K562 (cell line): ENCODE measurements around the gene C1orf198. TPM values are rescaled to one million over a fixed set of nuclear protein-coding genes. Genes with fewer than 3 reads are reported as not detected.
A peak's percentile ranks its signal among the peaks of the same experiment; 100 is the strongest.

Experiments used
- ATF1 ChIP-seq, 2 experiments: fragments of 450-650 bp in 1 of 2; IDR thresholded peaks; 2 replicates each; pipeline ENCODE4 v1.6.1; 2016; ENCODE audit warnings: missing compliant biosample characterization in 1 of 2, missing genetic modification characterization in 1 of 2
- BCOR ChIP-seq: fragments of 450-650 bp; IDR thresholded peaks from 2 replicates; pipeline ENCODE4 v1.6.1; 2016
- BDP1 ChIP-seq: IDR thresholded peaks from 3 replicates; pipeline ENCODE4 v1.6.1; 2011; ENCODE audit not compliant: insufficient read length, insufficient read depth
- C11orf30 ChIP-seq: fragments of 450-650 bp; IDR thresholded peaks from 2 replicates; pipeline ENCODE4 v1.6.1; 2016; ENCODE audit warnings: low read depth, mild to moderate bottlenecking
- CXXC5 ChIP-seq: fragments of 250-450 bp; sonication (Bioruptor Pico); IDR thresholded peaks from 2 replicates; pipeline ENCODE4 v1.8.0; 2022; ENCODE audit warnings: inconsistent platforms, mild to moderate bottlenecking, moderate library complexity
- EP300 ChIP-seq: IDR thresholded peaks from 2 replicates; pipeline ENCODE4 v1.6.1; 2012; ENCODE audit warnings: low read length, improper control_type of control experiment
- NR2C2 ChIP-seq, 2 experiments: fragments of 200-800 bp in 1 of 2; sonication (Bioruptor generic) in 1 of 2; sonication (generic) in 1 of 2; formaldehyde crosslinking in 1 of 2; IDR thresholded peaks; 2 replicates each; pipeline versions ENCODE4 v1.6.1 to v1.8.0; 2016 to 2022; ENCODE audit warnings: mild to moderate bottlenecking in 1 of 2, missing compliant biosample characterization in 1 of 2, missing genetic modification characterization in 1 of 2, missing genetic modification reagents in 1 of 2
- PHF8 ChIP-seq: fragments of 200-600 bp; sonication (generic); IDR thresholded peaks from 2 replicates; pipeline ENCODE4 v1.6.1; 2012; ENCODE audit warnings: mixed run types, mild to moderate bottlenecking, inconsistent platforms, low read length, moderate library complexity, borderline replicate concordance
- RFX7 ChIP-seq: fragments of 250-450 bp; sonication (Bioruptor Pico); IDR thresholded peaks from 2 replicates; pipeline ENCODE4 v1.5.1; 2021; ENCODE audit warnings: mild to moderate bottlenecking
- RHOXF2B ChIP-seq: fragments of 250-450 bp; sonication (Bioruptor Pico); conservative IDR thresholded peaks from 2 replicates; pipeline ENCODE4 v1.5.1; 2021
- SOX6 ChIP-seq: fragments of 450-650 bp; IDR thresholded peaks from 2 replicates; pipeline ENCODE4 v1.6.1; 2014; ENCODE audit warnings: mild to moderate bottlenecking
- SRSF7 ChIP-seq: fragments of 200-400 bp; formaldehyde crosslinking; optimal IDR thresholded peaks from 2 replicates; pipeline ENCODE3; 2017; ENCODE audit warnings: mild to moderate bottlenecking, low read depth, low read length
- TCFL5 ChIP-seq: fragments of 250-450 bp; sonication (Bioruptor Pico); conservative IDR thresholded peaks from 2 replicates; pipeline ENCODE4 v1.6.1; 2021; ENCODE audit warnings: mild to moderate bottlenecking, moderate library complexity, matching md5 sums
- XRCC3 ChIP-seq: fragments of 450-650 bp; IDR thresholded peaks from 2 replicates; pipeline ENCODE4 v1.6.1; 2017; ENCODE audit warnings: mild to moderate bottlenecking, moderate library complexity
- ZNF12 ChIP-seq: sonication (generic); formaldehyde crosslinking; IDR thresholded peaks from 2 replicates; pipeline ENCODE4 v1.4.0; 2020; ENCODE audit warnings: mild to moderate bottlenecking, missing genetic modification reagents
- ZNF3 ChIP-seq: fragments of 250-450 bp; sonication (Bioruptor Pico); IDR thresholded peaks from 2 replicates; pipeline ENCODE4 v1.5.0; 2021; ENCODE audit warnings: mild to moderate bottlenecking, moderate library complexity
- ZNF408 ChIP-seq: fragments of 250-450 bp; sonication (Bioruptor Pico); IDR thresholded peaks from 2 replicates; pipeline ENCODE4 v1.4.0; 2020; ENCODE audit warnings: low read depth, mild to moderate bottlenecking, moderate library complexity
- ZNF586 ChIP-seq: fragments of 450-650 bp; formaldehyde crosslinking; conservative IDR thresholded peaks from 2 replicates; pipeline ENCODE4 v1.4.0; 2020; ENCODE audit warnings: mild to moderate bottlenecking, moderate library complexity
- ZNF589 ChIP-seq: fragments of 200-800 bp; sonication (Bioruptor generic); IDR thresholded peaks from 2 replicates; pipeline ENCODE4 v1.6.1; 2016; ENCODE audit warnings: low read depth, missing genetic modification characterization, missing compliant biosample characterization
- ZNF696 ChIP-seq: fragments of 250-450 bp; sonication (Bioruptor Pico); conservative IDR thresholded peaks from 2 replicates; pipeline ENCODE4 v1.4.0; 2020; ENCODE audit warnings: mild to moderate bottlenecking, moderate library complexity
- polyA plus RNA-seq, 8 experiments: library from polyadenylated mRNA; depleted of rRNA in 4 of 8; stranded (reverse) in 5 of 8; unstranded in 3 of 8; fragments of >200 nt; fragmentation: Nextera tagmentation in 2 of 8; fragmentation: Illumina TruSeq in 1 of 8; extraction: Ambion mirVana in 2 of 8; extraction: Trizol in 1 of 8; gene quantifications; 2 replicates each; pipeline versions ENCODE4 v1.2.1 to v1.2.3, GENCODE V29; 2011 to 2014; ENCODE audit warnings: inconsistent platforms in 1 of 8, missing spikeins in 1 of 8
- total RNA-seq, 7 experiments: library from RNA; depleted of rRNA in 6 of 7; stranded (reverse); fragments of >200 nt in 6 of 7; fragmentation: Illumina TruSeq in 2 of 7; extraction: Trizol in 2 of 7; gene quantifications; 2 replicates each; pipeline versions ENCODE4 v1.2.1 to v1.2.3, GENCODE V29; 2011 to 2021; ENCODE audit warnings: low replicate concordance in 1 of 7
- TF ChIP-seq, protein P1 (sequence below): sonication (generic); formaldehyde crosslinking; IDR thresholded peaks from 2 replicates; pipeline ENCODE4 v1.9.0; 2022; ENCODE audit warnings: mild to moderate bottlenecking, missing genetic modification reagents
- TF ChIP-seq, protein P2 (sequence below): fragments of 250-450 bp; sonication (Bioruptor Pico); IDR thresholded peaks from 2 replicates; pipeline ENCODE4 v1.4.0; 2020
- TF ChIP-seq, protein P3 (sequence below): IDR thresholded peaks from 2 replicates; pipeline ENCODE4 v1.6.1; 2012; ENCODE audit warnings: low read depth, low read length, improper control_type of control experiment, borderline replicate concordance
- TF ChIP-seq, protein P4 (sequence below): sonication (generic); formaldehyde crosslinking; IDR thresholded peaks from 2 replicates; pipeline ENCODE4 v1.8.1; 2023; ENCODE audit warnings: mild to moderate bottlenecking, missing genetic modification reagents

C1orf198 gene
- total and polyA plus RNA-seq, 9 of the 15 experiments (the other 6 are each of a cell fraction or from before 2014, with no cell fraction given) = 2.0 to 15.1 (median 10.4) TPM

DNA sequence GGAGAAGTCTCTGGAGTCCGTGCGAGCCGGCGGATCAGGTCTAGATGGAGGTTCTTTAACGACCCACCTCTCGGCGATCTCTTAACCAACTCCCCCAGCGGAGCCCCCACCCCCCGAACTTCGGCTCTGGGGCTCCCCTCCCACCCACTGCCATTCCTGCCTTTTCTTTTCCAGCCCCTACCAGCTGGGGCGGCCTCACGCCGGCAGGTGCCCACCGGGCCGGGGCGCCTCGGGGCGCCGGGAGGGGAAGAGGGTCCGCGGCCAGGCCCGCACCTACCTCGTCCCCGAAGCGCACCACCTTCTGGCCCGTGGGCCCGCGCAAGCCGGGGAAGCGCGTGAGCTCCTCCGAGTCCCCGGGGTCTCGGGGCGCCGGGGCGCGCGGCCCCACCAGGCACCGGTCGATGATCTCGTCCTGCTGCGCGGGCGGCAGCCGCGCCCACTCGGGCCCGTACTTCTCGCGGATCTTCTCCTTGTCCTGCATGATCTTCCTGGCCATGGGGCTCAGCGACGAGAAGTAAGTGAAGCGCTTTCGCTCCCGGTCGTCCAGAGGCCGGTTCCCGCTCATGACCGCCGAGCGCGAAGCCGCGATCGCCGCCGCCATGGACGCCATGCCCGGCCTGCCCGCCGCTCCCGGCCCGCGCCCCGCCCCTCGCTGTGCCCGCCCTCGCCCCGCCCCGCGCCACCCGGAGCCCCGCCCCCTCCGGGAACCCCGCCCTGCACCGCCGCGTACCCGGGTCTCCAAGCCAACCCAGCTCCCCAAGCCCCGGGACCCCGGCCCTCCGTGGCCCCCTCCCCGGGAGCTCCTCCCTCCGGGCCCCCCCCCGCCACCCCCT is at the start of gene C1orf198 (continued):
- TF ChIP-seq XRCC3 (no peak), ZNF3 (CRISPR knock-in tag) (no peak), SRSF7 (no peak), ATF1 (CRISPR knock-in tag; IDR thresholded peaks at IDR 0.05) (no peak), ATF1 (tag; IDR thresholded peaks at IDR 0.05) (no peak), ZNF408 (no peak), BCOR (no peak), C11orf30 (no peak), ZNF696 (CRISPR knock-in tag) (no peak), PHF8 (peak; percentile 81), SOX6 (no peak), TCFL5 (CRISPR knock-in tag) (no peak), EP300 (no peak), BDP1 (no peak), RFX7 (CRISPR knock-in tag) (no peak), NR2C2 (CRISPR knock-in tag; IDR thresholded peaks at IDR 0.05) (no peak), NR2C2 (tag; IDR thresholded peaks at IDR 0.05) (no peak), RHOXF2B (CRISPR knock-in tag) (no peak), ZNF589 (CRISPR knock-in tag) (no peak), ZNF586 (CRISPR knock-in tag) (no peak), CXXC5 (CRISPR knock-in tag) (peak; percentile 75), ZNF12 (no peak)
- TF ChIP-seq, protein P1, sequence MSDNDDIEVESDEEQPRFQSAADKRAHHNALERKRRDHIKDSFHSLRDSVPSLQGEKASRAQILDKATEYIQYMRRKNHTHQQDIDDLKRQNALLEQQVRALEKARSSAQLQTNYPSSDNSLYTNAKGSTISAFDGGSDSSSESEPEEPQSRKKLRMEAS (CRISPR knock-in tag) = no peak; the same call in 1 of the 2 replicates
- TF ChIP-seq, protein P2, sequence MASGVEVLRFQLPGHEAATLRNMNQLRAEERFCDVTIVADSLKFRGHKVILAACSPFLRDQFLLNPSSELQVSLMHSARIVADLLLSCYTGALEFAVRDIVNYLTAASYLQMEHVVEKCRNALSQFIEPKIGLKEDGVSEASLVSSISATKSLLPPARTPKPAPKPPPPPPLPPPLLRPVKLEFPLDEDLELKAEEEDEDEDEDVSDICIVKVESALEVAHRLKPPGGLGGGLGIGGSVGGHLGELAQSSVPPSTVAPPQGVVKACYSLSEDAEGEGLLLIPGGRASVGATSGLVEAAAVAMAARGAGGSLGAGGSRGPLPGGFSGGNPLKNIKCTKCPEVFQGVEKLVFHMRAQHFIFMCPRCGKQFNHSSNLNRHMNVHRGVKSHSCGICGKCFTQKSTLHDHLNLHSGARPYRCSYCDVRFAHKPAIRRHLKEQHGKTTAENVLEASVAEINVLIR (CRISPR knock-in tag) = no peak
- TF ChIP-seq, protein P3, sequence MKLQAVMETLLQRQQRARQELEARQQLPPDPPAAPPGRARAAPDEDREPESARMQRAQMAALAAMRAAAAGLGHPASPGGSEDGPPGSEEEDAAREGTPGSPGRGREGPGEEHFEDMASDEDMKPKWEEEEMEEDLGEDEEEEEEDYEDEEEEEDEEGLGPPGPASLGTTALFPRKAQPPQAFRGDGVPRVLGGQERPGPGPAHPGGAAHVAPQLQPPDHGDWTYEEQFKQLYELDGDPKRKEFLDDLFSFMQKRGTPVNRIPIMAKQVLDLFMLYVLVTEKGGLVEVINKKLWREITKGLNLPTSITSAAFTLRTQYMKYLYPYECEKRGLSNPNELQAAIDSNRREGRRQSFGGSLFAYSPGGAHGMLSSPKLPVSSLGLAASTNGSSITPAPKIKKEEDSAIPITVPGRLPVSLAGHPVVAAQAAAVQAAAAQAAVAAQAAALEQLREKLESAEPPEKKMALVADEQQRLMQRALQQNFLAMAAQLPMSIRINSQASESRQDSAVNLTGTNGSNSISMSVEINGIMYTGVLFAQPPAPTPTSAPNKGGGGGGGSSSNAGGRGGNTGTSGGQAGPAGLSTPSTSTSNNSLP = no peak
- TF ChIP-seq, protein P4, sequence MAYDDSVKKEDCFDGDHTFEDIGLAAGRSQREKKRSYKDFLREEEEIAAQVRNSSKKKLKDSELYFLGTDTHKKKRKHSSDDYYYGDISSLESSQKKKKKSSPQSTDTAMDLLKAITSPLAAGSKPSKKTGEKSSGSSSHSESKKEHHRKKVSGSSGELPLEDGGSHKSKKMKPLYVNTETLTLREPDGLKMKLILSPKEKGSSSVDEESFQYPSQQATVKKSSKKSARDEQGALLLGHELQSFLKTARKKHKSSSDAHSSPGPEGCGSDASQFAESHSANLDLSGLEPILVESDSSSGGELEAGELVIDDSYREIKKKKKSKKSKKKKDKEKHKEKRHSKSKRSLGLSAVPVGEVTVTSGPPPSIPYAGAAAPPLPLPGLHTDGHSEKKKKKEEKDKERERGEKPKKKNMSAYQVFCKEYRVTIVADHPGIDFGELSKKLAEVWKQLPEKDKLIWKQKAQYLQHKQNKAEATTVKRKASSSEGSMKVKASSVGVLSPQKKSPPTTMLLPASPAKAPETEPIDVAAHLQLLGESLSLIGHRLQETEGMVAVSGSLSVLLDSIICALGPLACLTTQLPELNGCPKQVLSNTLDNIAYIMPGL = 0 out of 2 replicates have a peak, but pooled peaks have one; percentile 58
